B cell (primary cell): ENCODE data around the gene C1QTNF12. TPM values are rescaled to one million over a fixed set of nuclear protein-coding genes. Genes with fewer than 3 reads are reported as not detected.
A peak's percentile ranks its signal among the peaks of the same experiment; 100 is the strongest.

Source experiments
- ATAC-seq: fragments of 200-7000 bp; cut with Tn5 transposase; one replicate; pipeline ENCODE4 v1.10.0; 2021; ENCODE audit warnings: low read depth, mild to moderate bottlenecking, moderate number of reproducible peaks, moderate library complexity
- CTCF ChIA-PET: fragments of 350-600 bp; sonication (Branson Sonifier 250); formaldehyde crosslinking; loops from one replicate; lab custom pipeline; 2021; ENCODE audit warnings: antibody characterized with exemption, inconsistent platforms; lab: Charles Lee
- POLR2A ChIA-PET: fragments of 350-600 bp; sonication (Branson Sonifier 250); formaldehyde crosslinking; loops from one replicate; lab custom pipeline; 2021; ENCODE audit warnings: antibody characterized with exemption; lab: Charles Lee
- DNase-seq: peaks from one replicate; pipeline ENCODE4 v3.0.0; 2013
- H2AFZ ChIP-seq: 2 replicates; pipeline ENCODE4 v1.6.1; 2012; ENCODE audit warnings: mild to moderate bottlenecking, low read depth, low read length; ENCODE audit not compliant: insufficient read depth, poor library complexity, severe bottlenecking
- H3K27ac ChIP-seq, 2 donors: 1 replicate in 1 of 2; 2 replicates in 1 of 2; pipeline ENCODE4 v1.5.1; 2012 to 2013; ENCODE audit warnings: low read length in 2 of 2, mild to moderate bottlenecking in 2 of 2, moderate library complexity in 1 of 2
- H3K27me3 ChIP-seq, 4 experiments: fragments of 200-600 bp in 1 of 4; sonication (generic) in 1 of 4; replicated peaks in 1 of 4; 1 replicate in 2 of 4; 2 replicates in 2 of 4; pipeline versions ENCODE4 v1.6.1 to v1.7.0; 2013 to 2016; ENCODE audit warnings: low read length in 3 of 4, mild to moderate bottlenecking in 2 of 4, mixed read lengths in 1 of 4, moderate library complexity in 1 of 4; ENCODE audit not compliant: insufficient read depth in 4 of 4, control insufficient read depth in 3 of 4; ENCODE audit errors: control extremely low read depth in 1 of 4
- H3K36me3 ChIP-seq, 2 experiments: replicated peaks in 1 of 2; 1 replicate in 1 of 2; 2 replicates in 1 of 2; pipeline versions ENCODE4 v1.6.1 to v1.7.1; 2013; ENCODE audit warnings: low read length in 1 of 2; ENCODE audit not compliant: insufficient read depth in 2 of 2, control insufficient read depth in 1 of 2; ENCODE audit errors: control extremely low read depth in 1 of 2, extremely low read depth in 1 of 2
- H3K4me1 ChIP-seq, 2 donors: fragments of 200-600 bp in 1 of 2; sonication (generic) in 1 of 2; 1 replicate in 1 of 2; 2 replicates in 1 of 2; pipeline versions ENCODE4 v1.5.1 to v1.6.1; 2013 to 2017; ENCODE audit warnings: low read length in 2 of 2; ENCODE audit not compliant: control insufficient read depth in 2 of 2, insufficient read depth in 2 of 2
- H3K4me2 ChIP-seq: replicated peaks from 2 replicates; pipeline ENCODE3; 2012; ENCODE audit warnings: mild to moderate bottlenecking, low read depth, low read length; ENCODE audit not compliant: poor library complexity, severe bottlenecking
- H3K4me3 ChIP-seq, 5 experiments: fragments of 200-600 bp in 1 of 5; sonication (generic) in 1 of 5; 1 replicate in 3 of 5; 2 replicates in 2 of 5; pipeline versions ENCODE4 v1.5.1 to v1.7.0; 2011 to 2016; ENCODE audit warnings: low read length in 4 of 5, mild to moderate bottlenecking in 4 of 5, low read depth in 2 of 5, control low read depth in 1 of 5, moderate library complexity in 1 of 5; ENCODE audit not compliant: insufficient read depth in 1 of 5; ENCODE audit errors: control extremely low read depth in 1 of 5, extremely low read depth in 1 of 5
- H3K79me2 ChIP-seq: fragments of 200-600 bp; sonication (generic); one replicate; pipeline ENCODE4 v1.6.0; 2016; ENCODE audit warnings: low read length; ENCODE audit not compliant: control insufficient read depth, insufficient read depth
- H3K9ac ChIP-seq: fragments of 200-600 bp; sonication (generic); 2 replicates; pipeline ENCODE4 v1.6.1; 2017; ENCODE audit warnings: mild to moderate bottlenecking, low read length, moderate library complexity
- H3K9me3 ChIP-seq, 3 donors: one replicate each; pipeline versions ENCODE4 v1.6.1 to v1.7.1; 2013; ENCODE audit warnings: low read length in 2 of 3; ENCODE audit not compliant: control insufficient read depth in 2 of 3, insufficient read depth in 1 of 3; ENCODE audit errors: control extremely low read depth in 1 of 3
- H4K20me1 ChIP-seq: 2 replicates; pipeline ENCODE4 v1.6.0; 2012; ENCODE audit warnings: mild to moderate bottlenecking, low read length; ENCODE audit not compliant: insufficient read depth, control insufficient read depth, poor library complexity, severe bottlenecking
- H3K27ac Mint-ChIP-seq: one replicate; pipeline ENCODE4 v1.8.0; 2021; ENCODE audit warnings: mixed read lengths
- H3K27me3 Mint-ChIP-seq: one replicate; pipeline ENCODE4 v1.8.0; 2021; ENCODE audit warnings: mixed read lengths
- H3K4me1 Mint-ChIP-seq: one replicate; pipeline ENCODE4 v1.8.0; 2021; ENCODE audit warnings: mixed read lengths
- H3K4me3 Mint-ChIP-seq: one replicate; pipeline ENCODE4 v1.8.0; 2021; ENCODE audit warnings: mixed read lengths
- H3K9me3 Mint-ChIP-seq: one replicate; pipeline ENCODE4 v1.8.0; 2022; ENCODE audit warnings: mixed read lengths; ENCODE audit not compliant: insufficient read depth
- CTCF ChIP-seq: fragments of 200-600 bp; IDR thresholded peaks from one replicate; pipeline ENCODE4 v1.8.0; 2022; ENCODE audit warnings: antibody characterized with exemption, mild to moderate bottlenecking
- EZH2 ChIP-seq: IDR thresholded peaks from 2 replicates; pipeline ENCODE4 v1.6.1; 2012; ENCODE audit warnings: borderline replicate concordance, low read depth, mild to moderate bottlenecking, moderate library complexity, low read length; ENCODE audit not compliant: insufficient read depth, poor library complexity, severe bottlenecking
- WGBS: methylation state at CpG from one replicate; pipeline ENCODE4 v1.1.5; 2013; ENCODE audit warnings: missing lambda C conversion rate; ENCODE audit not compliant: insufficient coverage; 5-methylcytosine and 5-hydroxymethylcytosine counted together
- intact Hi-C: fragments of 100-400 bp; cut with micrococcal nuclease; formaldehyde crosslinking; loops from one replicate; pipeline ENCODE4 v1.10.0; 2022
- polyA plus RNA-seq: library from polyadenylated mRNA; depleted of rRNA; stranded (reverse); fragments of >200 nt; gene quantifications from 2 replicates; pipeline ENCODE4 v1.2.3, GENCODE V29; 2012
- total RNA-seq, 2 donors: library from RNA; stranded (reverse); fragments of 120-200 nt in 1 of 2; gene quantifications; 1 replicate in 1 of 2; 2 replicates in 1 of 2; pipeline versions ENCODE4 v1.2.3 to v1.2.4, GENCODE V29; 2013 to 2022

Gene C1QTNF12
- total and polyA plus RNA-seq, 2 donors (not counting 1 experiment from before 2014, with no cell fraction given) = 1.2 to 3.2 TPM

- Mint-ChIP-seq H3K9me3 (no peaks in the 10 kb centered on the region), H3K4me1 (peaks cover 21% of the 10 kb centered on the region), H3K27me3 (peaks cover 2% of the 10 kb centered on the region), H3K27ac (peak overlapping the region; percentile 15), H3K4me3 (no peak overlapping the region)
- intact Hi-C loops = loop anchor here (10.0 kb wide), 1 partner anchor 168 kb away; no protein-coding TSS in a partner anchor
- Histone ChIP-seq H3K4me3 (no peak overlapping the region), H3K4me2 (no peak overlapping the region), H3K27ac (no peak overlapping the region), H3K27me3 (peaks cover 0 to 35% (median 12%) of the 10 kb centered on the region in 4 experiments), H3K4me1 (peaks cover 35 to 36% of the 10 kb centered on the region in 2 donors), H3K9me3 (peaks cover 0 to 22% (median 0%) of the 10 kb centered on the region in 3 donors), H3K9ac (no peak overlapping the region), H2AFZ (no peak overlapping the region), H3K36me3 (no peaks in the 10 kb centered on the region), H4K20me1 (no peaks in the 10 kb centered on the region), H3K79me2 (no peaks in the 10 kb centered on the region)
- CTCF ChIA-PET = no interaction called here
- no peak for TF ChIP-seq EZH2
- TF ChIP-seq CTCF = no peak
- WGBS = 86% methylated on average over 27 of the region's 27 CpGs
- POLR2A ChIA-PET = no interaction called here
- ATAC-seq = no peak
- peak; percentile 51 for DNase-seq
Measured at GRCh38 chr1:1202831-1203560, 43.5 kb downstream of the C1QTNF12 start.
